HG03095 (cell line): ENCODE data around the gene MLPH.

ENCODE experiments used
- ATAC-seq: cut with Tn5 transposase; IDR thresholded peaks from one replicate; pipeline ENCODE4 v1.9.1; 2021; ENCODE audit warnings: moderate library complexity; ENCODE audit not compliant: unreplicated experiment

The MLPH gene

GRCh38 chr2:237478979-237479378 is 8.1 kb upstream of the MLPH start:
- no peak for ATAC-seq

GRCh38 chr2:237479747-237480146 is 7.3 kb upstream of the MLPH start:
- ATAC-seq = no peak

- no peak for ATAC-seq
Observed at GRCh38 chr2:237480556-237480955, 6.5 kb upstream of the MLPH start.

GRCh38 chr2:237480988-237481525 is 6.0 kb upstream of the MLPH start:
- ATAC-seq = no peak

- ATAC-seq = no peak
Observed at GRCh38 chr2:237482485-237482884, 4.6 kb upstream of the MLPH start.

GRCh38 chr2:237483018-237483731 is 3.9 kb upstream of the MLPH start:
- ATAC-seq = no peak

GRCh38 chr2:237485304-237485703 is 1.7 kb upstream of the MLPH start:
- no peak for ATAC-seq

GRCh38 chr2:237485844-237486243 is 1.2 kb upstream of the MLPH start:
- ATAC-seq = no peak

GRCh38 chr2:237486334-237486818 is 675 bp upstream of the MLPH start:
- ATAC-seq = no peak

GRCh38 chr2:237487496-237487895 is 445 bp downstream of the MLPH start:
- ATAC-seq = no peak

- no peak for ATAC-seq
Observed at GRCh38 chr2:237488295-237488694, 1.2 kb downstream of the MLPH start.

GRCh38 chr2:237488901-237489860 is 2.1 kb downstream of the MLPH start:
- no peak for ATAC-seq

- no peak for ATAC-seq
Observed at GRCh38 chr2:237490009-237490711, 3.1 kb downstream of the MLPH start.

GRCh38 chr2:237490795-237491194 is 3.7 kb downstream of the MLPH start:
- ATAC-seq = no peak

- ATAC-seq = no peak
Observed at GRCh38 chr2:237491515-237492118, 4.6 kb downstream of the MLPH start.

GRCh38 chr2:237492137-237492890 is 5.3 kb downstream of the MLPH start:
- no peak for ATAC-seq

- no peak for ATAC-seq
Observed at GRCh38 chr2:237494066-237494465, 7.0 kb downstream of the MLPH start.

- ATAC-seq = no peak
Observed at GRCh38 chr2:237495521-237496117, 8.6 kb downstream of the MLPH start.

GRCh38 chr2:237496428-237496827 is 9.4 kb downstream of the MLPH start:
- no peak for ATAC-seq
